Bronchial epithelial cell (primary cell): ENCODE results near the gene PIP5K1C. TPM values are rescaled to one million over a fixed set of nuclear protein-coding genes. Genes with fewer than 3 reads are reported as not detected.

Source experiments
- DNase-seq: peaks from one replicate; pipeline ENCODE4 v3.0.0-alpha.2; 2010; ENCODE audit warnings: low read depth
- FAIRE-seq: peaks from 2 replicates; lab custom pipeline; 2011; peaks lifted over from hg19 to GRCh38; lab: Jason Lieb, UNC
- H3K27me3 ChIP-seq: 2 replicates; pipeline ENCODE4 v1.5.1; 2011; ENCODE audit warnings: low read length; ENCODE audit not compliant: control insufficient read depth, insufficient read depth
- H3K36me3 ChIP-seq: 2 replicates; pipeline ENCODE4 v1.5.1; 2011; ENCODE audit warnings: low read length; ENCODE audit not compliant: control insufficient read depth, insufficient read depth
- H3K4me3 ChIP-seq: 2 replicates; pipeline ENCODE4 v1.5.1; 2011; ENCODE audit warnings: mild to moderate bottlenecking, low read depth, low read length, control low read depth
- CTCF ChIP-seq: IDR thresholded peaks from 2 replicates; pipeline ENCODE4 v1.5.1; 2011; ENCODE audit warnings: mild to moderate bottlenecking, moderate library complexity, low read length, control low read depth, inconsistent platforms; ENCODE audit not compliant: insufficient read depth, severe bottlenecking
- total RNA-seq: library from RNA; depleted of rRNA; stranded (reverse); fragments of >200 nt; gene quantifications from 2 replicates; pipeline ENCODE4 v1.2.1, GENCODE V29; 2014

Gene PIP5K1C
- total RNA-seq, 1 donor from 2014 or later: 6.3 TPM

- no peak for TF ChIP-seq CTCF
- no peak for DNase-seq
- H3K27me3 ChIP-seq: peaks cover 2% of the 10 kb centered on the region
- no peak for FAIRE-seq
- H3K36me3 ChIP-seq: no peaks in the 10 kb centered on the region
- H3K4me3 ChIP-seq: no peak overlapping the region
Observed at GRCh38 chr19:3723883-3724282, 23.6 kb upstream of the PIP5K1C start.

GRCh38 chr19:3723110-3723488 lies 22.8 kb upstream of the PIP5K1C start:
- H3K36me3 ChIP-seq: no peaks in the 10 kb centered on the region
- H3K4me3 ChIP-seq: no peak overlapping the region
- DNase-seq (no peak), FAIRE-seq (no peak)
- peaks cover 2% of the 10 kb centered on the region for H3K27me3 ChIP-seq
- no peak for TF ChIP-seq CTCF

GRCh38 chr19:3722443-3723109 lies 22.3 kb upstream of the PIP5K1C start:
- TF ChIP-seq CTCF: no peak
- DNase-seq (no peak), FAIRE-seq (no peak)
- Histone ChIP-seq H3K4me3 (no peak overlapping the region), H3K36me3 (no peaks in the 10 kb centered on the region), H3K27me3 (peaks cover 2% of the 10 kb centered on the region)

- DNase-seq (no peak), FAIRE-seq (no peak)
- Histone ChIP-seq H3K27me3 (peaks cover 2% of the 10 kb centered on the region), H3K4me3 (no peak overlapping the region), H3K36me3 (no peaks in the 10 kb centered on the region)
- no peak for TF ChIP-seq CTCF
Observed at GRCh38 chr19:3721887-3722442, 21.7 kb upstream of the PIP5K1C start.

GRCh38 chr19:3721131-3721886 lies 21.0 kb upstream of the PIP5K1C start:
- Histone ChIP-seq H3K27me3 (peaks cover 2% of the 10 kb centered on the region), H3K4me3 (no peak overlapping the region), H3K36me3 (no peaks in the 10 kb centered on the region)
- no peak for FAIRE-seq
- peak; percentile 38 for DNase-seq
- no peak for TF ChIP-seq CTCF
